GM21360 (cell line): ENCODE data around the gene HEATR3.

ENCODE experiments used
- ATAC-seq: cut with Tn5 transposase; IDR thresholded peaks from one replicate; pipeline ENCODE4 v1.9.1; 2021; ENCODE audit warnings: mild to moderate bottlenecking, moderate library complexity; ENCODE audit not compliant: unreplicated experiment

Gene HEATR3, protein sequence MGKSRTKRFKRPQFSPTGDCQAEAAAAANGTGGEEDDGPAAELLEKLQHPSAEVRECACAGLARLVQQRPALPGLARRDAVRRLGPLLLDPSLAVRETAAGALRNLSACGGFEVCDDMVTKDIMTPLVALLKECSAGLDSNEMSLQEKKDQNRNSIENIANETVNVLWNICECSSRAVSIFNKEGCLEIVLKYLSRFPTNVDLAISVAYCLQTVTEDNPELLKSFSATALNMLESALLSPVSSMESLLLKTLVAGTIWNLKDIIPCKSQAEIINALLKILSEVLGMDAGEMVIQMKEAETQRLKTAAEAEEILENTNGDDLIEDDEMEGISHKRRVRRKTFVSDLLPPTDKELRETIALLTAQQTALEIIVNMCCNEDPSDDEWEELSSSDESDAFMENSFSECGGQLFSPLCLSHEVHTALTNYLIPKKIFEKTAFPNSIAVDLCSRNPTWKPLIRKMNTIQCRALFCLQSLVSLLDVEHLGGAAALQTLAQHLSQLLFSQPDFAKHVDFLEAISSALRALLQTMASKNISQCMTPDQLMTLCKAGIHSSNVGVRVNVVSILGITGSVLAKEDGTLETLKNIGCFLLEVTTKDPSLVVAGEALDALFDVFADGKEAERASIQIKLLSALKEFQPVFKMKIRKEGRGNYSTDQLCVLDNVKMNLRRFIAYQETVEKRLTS

DNA sequence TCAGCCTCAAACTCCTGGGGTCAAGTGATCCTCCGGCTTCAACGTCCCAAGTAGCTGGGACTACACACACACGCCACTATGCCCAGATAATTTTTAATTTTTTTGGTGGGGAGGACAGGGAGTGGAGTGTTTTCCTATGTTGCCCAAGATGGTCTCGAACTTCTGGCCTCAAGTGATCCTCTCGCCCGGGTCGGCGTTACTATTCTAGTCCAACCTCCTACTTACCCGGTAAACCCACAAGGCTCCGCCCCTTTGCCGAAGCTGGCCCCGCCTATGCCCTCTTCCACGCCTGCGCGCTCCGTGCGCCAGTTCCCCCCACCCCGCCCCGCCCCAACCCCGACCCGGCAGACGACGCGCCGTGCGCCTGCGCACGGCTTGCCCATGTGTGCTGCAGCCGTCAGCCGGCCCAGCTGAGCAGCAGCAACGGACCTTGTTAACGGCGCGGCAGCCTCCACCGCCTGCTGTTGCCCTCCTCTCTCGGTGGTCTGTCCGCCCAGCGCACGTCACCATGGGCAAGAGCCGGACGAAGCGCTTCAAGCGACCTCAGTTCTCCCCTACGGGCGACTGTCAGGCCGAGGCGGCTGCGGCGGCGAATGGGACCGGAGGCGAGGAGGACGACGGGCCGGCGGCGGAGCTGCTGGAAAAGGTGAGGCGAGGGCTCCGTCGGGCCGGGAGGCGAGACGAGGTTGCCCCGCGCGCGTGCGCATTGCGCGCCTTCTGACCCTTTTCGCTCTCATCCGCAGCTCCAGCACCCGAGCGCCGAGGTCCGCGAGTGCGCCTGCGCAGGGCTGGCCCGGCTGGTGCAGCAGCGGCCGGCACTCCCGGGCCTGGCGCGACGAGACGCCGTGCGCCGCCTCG lies at the start of gene HEATR3:
HEATR3 (plus strand) TSS at position 347 of the 858 bp plus-strand sequence; CDS start at position 509, 162 bp downstream.
- peak; percentile 78 for ATAC-seq

DNA sequence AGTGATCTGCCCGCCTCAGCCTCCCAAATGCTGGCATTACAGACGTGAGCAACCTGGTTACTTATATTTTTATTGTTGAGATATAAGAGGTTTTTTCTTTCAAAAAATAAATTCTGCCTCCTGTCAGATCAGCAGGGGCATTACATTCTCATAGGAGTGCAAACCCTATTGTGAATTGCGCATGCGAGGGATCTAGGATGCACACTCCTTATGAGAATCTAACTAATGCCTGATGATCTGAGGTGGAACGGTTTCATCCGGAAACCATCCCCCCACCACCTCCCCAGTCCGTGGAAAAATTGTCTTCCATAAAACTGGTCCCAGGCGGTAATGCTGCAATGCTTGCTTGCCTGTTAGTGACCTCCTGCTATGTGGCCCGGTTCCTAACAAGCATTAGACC lies 48.2 kb upstream of the HEATR3 start:
- ATAC-seq, result no peak

DNA sequence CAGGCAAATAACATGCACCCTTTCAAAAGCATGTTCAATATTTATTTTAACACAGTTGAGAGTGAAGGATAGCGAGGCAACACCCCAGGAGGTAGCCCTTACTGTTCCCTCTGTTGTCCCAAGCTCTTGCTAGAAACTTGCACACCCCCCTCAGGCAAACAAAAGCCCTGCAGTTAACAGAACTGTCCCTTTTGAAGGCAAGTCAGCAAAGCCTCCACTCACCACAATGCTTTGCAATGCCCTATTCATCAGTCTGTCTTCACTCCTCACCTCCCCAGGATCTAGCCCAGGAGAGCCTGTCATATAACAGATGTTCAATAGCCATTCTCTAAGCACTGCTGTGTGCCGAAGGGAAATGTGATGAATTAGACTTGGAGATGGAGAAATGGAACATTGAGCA lies 44.2 kb upstream of the HEATR3 start:
- ATAC-seq, result no peak

DNA sequence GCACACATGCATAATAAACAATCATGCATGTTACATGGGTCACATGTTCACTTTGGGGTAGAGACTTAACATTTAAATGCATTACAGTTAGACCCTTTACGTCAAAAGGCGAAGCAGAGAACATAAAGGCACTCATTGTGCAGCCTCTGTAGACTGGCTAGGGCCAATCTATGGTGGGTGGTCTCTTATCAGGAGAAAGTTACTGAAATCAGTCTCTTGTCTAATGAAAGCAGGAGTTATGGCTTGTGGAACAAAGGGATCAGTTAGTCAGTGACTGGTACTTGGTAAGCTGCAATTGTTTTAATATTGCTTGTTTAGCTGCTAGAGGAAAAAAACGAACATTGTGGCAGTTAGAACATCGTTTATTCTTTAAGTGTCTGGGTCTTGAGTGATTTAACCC lies 42.1 kb upstream of the HEATR3 start:
- ATAC-seq, result no peak

DNA sequence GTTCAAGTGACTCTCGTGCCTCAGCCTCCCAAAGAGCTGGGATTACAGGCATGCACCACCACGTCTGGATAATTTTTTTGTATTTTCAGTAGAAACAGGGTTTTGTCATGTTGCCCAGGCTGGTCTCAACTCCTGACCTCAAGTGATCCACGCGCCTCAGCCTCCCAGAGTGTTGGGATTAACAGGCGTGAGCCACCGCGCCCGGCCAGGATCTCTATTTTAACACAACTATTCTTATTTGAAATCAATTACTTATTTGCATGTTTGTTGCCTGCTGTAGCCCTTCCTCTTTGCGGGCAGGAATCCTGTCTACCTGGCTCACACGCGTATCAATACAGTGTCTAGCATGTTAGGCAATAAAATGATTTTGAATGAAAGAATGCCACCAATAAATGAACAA lies 41.6 kb upstream of the HEATR3 start:
- ATAC-seq, result no peak

DNA sequence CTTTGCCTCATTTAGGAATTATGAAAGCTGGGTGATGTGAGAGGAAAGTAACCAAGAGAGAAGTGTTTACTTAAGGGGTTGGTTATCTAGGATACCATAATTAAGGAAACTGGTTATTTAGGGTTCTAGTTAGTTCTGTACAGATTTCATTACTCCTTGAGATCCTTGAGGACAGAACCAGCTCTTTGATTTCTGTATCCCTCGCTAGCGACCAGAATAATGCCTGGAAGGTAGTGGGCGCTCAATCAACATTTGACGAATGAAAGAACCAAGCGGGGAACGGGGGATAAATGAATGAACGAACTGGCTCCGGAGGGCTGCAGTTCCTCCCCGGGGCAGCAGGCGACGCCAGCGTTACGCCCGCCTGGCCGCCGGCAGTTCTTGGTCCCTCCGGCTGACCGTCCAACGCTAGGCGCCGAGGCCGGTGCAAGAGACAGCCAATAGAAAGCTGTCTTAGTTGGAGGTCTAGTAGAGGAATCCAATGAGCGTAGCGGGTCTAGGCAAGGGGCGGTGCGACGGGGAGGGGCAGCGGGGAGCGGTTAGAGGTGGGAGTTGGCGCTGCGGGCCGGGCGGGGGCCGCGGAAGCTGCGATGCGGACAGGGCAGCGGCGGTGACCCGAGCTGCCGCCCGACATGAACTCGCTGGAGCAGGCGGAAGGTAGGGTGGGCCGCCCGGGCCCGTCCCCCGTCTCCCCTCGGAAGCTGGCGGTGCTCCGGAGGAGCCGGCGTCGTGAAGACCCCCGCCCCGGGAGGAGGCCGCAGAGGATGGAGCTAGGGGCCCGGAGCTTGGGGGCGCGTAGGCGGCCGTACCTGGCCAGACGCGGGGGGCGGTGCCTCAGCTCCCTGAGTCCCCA lies 40.9 kb upstream of the HEATR3 start, which contains the start of gene CNEP1R1:
CNEP1R1 (plus strand) TSS at position 542 of the 853 bp plus-strand sequence; CDS start at position 633, 91 bp downstream.
- peak; percentile 96 for ATAC-seq

DNA sequence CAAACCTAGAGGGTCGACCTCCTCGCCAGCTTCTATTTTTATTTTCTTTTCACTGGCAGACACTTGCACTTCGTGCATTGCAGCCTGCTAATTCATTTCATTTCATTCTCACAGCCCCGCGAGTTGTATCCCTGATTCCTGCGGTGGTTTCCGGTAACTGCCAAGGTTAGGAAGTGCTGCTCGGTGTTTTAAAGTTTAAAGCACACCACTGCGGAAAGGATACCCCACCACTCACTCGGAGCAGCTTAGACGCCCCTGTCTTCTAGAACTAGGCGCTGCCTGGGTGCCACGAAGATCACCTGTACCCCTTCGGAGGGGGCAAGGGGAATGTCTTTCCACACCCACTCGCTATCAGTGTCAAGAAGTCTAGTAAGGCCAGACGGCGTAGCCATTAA lies 40.2 kb upstream of the HEATR3 start:
- peak; percentile 2 for ATAC-seq

DNA sequence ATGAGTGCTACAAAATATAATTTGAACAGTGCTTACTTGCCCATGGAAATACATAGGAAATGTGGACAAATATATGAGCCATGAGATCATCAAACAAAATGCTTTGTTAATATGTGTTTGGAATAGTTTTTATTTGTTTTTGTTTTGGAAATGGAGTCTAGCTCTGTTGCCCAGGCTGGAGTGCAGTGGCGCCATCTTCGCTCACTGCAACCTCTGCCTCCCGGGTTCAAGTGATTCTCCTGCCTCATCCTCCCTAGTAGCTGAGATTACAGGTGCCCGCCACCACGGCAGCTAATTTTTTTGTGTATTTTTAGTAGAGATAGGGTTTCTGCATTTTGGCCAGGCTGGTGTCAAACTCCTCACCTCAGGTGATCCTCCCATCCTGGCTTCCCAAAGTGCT lies 37.9 kb upstream of the HEATR3 start:
- ATAC-seq, result no peak

DNA sequence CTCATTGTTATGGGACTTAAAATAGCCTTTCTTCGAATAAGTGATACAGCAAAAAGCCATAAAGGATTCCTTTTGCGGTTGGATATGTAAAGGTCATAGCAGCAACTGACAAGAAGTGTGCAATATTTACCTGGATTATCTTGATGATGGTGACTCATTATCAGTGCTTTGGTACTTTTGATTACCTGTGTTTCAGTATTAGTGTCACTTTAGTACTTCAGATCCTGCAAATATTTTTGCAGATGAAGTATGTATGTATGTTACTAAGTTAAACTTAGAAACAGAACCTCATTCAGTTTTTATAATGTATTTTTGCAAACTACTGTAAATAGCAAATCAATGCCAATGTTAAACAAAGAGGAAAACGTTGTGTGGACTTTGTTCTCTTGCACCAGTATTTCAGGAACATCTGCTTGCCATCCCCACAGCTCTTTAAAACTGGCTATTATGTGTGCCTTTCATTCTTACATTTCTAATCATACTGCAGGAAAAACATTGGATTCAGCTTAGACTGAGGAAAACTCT lies 30.2 kb upstream of the HEATR3 start:
- no peak for ATAC-seq

DNA sequence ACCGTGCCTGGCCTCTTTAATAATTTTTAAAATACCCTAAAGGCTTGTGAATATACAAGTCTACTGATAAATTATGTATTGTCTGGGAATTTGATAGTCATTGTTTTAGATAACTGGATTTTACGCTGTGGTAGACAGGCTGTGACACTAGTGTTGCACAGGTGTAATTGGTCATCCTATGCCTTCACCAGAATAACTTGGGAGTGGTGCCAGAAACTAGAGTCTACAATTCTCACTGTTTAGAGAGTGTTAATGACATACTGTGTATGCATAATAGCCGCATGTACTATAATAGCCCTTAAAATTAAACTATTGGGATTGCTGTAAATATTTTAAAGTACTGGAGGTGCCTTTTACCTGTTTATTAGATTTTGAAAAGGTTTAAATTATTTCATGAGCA lies 29.3 kb upstream of the HEATR3 start:
- no peak for ATAC-seq

DNA sequence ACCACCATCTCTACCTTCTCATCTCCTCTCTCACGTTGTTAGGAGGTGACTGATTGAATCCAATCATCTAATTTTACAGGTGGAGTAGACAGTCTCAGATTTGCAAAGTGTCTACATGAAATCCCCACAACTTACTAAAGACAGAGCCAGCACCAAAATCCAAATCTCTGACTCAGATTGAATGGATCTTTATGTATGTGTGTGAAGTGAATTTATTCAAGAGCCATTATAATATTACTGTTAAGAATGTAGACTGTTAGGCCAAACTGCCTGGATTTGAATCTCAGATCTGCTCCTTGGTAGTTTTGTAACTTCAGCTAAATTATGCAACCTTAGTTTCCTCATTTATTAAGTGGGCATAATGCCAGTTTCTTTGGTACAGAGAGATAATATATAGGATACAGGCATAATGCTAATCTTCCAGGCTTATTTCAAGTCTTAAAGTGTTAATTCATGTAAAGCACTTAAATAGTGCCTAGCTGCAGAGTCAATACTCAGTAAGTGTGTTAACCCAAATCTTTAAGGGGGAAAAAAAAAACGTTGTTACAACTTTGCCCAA lies 28.0 kb upstream of the HEATR3 start:
- no peak for ATAC-seq

DNA sequence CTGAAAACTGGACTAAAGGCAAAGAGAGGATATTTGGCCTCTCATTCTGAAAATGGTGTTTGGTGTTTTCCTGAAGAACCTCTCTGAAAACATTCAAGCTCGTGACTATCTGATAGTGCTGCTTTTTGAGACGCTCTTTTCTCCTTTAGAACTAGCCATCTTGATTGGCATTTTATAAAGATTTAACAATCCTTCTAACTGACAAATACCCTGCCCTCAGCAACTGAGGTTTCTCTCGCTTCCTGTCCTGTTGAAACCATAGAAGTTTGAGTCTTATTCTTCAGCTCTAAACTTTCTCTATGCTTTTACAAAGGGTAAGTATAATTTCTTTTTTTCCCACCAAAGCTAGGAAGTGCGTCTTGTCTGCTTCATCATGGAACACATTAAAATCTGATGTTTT lies 27.5 kb upstream of the HEATR3 start:
- ATAC-seq, result no peak

DNA sequence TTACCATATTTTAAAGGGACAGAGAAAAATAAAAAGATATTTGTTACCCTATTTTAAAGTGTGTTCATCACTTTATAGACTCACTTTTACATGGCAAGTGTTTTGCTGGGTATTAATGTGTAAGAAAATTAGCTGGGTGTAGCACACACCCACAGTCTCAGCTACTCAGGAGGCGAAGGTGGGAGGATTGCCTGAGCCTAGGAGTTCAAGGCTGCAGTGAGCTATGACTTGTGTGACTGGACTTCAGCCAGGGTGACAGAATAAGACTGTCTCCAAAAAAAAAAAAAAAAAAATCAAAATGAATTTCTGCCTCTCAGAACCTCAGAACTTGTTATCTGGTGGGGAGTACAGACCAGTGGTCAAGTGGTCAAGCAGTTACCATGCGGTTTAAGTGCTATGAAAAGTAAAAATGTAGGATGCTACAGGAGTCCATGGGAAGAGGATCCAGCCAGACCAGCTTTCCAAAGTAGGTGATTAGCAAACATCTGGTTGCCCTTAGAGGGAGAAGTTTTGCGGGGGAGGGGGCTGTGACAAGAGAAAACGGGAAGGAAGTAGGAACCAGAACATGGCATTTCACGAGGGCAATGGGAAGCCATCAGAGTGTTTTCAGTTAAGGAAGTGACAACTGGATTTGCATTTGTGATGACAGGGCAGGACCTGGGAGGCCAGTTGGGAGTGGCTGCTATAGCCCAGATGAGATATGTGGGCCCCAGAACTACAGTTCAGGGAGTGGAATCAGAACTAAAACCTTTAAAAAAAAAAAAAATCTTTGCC lies 26.8 kb upstream of the HEATR3 start:
- no peak for ATAC-seq

DNA sequence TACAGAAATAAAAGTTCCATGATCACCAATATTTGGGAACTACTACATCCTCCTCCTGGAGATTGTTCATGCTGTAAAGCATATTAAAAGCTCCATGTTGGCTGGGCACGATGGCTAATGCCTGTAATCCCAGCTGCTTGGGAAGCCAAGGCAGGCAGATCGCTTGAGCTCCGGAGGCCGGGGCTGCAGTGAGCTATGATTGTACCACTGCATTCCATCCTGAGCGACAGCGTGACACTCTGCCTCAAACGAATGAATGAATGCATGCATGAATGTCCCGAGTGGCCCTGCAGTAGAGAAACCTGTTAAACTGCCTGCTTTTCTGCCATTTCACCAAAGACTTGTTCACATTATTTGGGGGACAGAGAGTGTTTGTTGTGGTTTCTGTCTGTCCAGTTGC lies 25.8 kb upstream of the HEATR3 start:
- ATAC-seq, result no peak

DNA sequence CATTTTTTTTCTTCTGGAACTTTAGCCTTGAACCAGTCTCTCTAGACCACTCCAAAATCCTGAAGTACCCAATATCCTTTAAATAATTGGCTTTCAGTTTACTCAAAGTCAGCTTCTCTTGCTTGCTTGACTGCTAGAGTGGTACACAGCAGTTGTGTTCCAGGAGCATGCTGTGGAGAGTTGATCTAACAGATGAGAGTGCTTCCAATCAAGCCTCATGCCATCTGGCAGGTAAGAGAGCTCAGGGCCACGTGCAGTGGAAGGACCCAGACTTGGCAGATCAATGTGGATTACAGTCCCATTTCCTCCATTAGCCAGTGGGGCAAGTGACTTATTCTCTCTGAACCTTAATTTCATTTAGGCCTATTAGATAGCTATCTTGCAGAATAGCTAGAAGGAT lies 25.1 kb upstream of the HEATR3 start:
- no peak for ATAC-seq

DNA sequence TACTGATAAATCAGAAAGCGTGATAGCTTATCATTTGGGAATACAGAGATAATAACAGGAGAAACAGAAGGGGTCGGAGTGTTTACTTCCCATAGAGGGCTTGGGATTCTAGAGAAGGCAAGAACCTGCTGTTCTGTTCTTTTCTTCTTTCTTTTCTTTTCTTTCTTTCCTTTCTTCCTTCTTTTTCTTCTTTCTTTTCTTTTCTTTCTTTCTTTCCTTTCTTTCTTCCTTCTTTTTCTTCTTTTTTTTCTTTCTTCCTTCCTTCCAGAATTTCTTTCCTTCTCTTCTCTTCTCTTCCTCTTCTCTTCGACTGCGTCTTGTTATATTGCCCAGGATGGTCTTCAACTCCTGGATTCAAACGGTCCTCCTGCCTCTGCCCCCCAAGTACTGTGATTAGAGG lies 22.4 kb upstream of the HEATR3 start:
- ATAC-seq, result no peak

DNA sequence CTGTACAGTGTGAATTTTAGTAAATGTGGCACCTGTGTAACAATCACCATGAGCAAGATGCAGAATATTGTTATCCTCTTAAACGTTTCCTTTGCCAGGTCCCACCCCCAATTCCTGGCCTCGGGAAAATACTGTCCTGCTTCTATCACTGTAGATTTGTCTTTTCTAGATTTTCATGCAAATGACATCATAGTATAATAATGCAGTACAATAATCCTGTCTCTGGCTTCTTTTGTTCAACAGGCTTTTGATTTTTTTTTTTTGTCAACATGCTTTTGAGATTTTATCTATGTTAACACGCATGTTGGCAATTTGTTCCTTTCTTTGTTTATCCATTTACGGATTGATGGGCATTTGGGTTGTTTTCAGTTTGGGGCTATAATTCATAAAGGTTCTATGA lies 20.4 kb upstream of the HEATR3 start:
- no peak for ATAC-seq

DNA sequence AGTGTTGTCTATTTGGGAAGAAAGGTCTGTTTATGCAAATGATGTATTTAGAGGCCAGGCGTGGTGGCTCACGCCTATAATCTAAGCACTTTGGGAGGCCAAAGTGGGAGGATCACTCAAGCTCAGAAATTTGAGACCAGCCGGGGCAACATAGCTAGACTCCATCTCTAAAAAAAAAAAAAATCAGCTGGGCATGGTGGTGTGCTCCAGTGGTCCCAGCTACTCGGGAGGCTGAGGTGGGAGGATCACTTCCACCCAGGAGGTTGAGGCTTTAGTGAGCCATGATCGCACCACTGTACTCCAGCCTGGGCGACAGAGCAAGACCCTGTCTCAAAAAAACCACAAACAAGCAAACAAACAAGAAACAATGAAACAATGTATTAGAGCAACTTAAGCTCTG lies 18.9 kb upstream of the HEATR3 start:
- ATAC-seq, result no peak

DNA sequence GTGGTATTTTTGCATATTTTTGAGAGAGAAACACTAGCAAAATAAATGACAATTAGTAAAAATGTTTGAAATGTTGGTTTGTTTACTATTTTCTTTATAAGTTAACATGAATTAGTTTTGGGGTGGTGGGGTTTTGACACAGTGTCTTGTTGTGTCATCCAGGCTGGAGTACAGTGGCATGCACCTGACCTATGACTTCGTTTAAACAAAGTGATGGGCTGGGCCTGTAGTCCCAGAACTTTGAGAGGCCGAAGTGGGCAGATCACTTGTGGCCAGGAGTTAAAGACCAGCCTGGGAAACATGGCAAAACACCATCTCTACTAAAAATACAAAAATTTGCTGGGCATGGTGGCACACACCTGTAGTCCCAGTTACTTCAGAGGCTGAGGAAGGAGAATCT lies 17.9 kb upstream of the HEATR3 start:
- no peak for ATAC-seq
